ENCODE measurements around the gene PADI2.

DNA sequence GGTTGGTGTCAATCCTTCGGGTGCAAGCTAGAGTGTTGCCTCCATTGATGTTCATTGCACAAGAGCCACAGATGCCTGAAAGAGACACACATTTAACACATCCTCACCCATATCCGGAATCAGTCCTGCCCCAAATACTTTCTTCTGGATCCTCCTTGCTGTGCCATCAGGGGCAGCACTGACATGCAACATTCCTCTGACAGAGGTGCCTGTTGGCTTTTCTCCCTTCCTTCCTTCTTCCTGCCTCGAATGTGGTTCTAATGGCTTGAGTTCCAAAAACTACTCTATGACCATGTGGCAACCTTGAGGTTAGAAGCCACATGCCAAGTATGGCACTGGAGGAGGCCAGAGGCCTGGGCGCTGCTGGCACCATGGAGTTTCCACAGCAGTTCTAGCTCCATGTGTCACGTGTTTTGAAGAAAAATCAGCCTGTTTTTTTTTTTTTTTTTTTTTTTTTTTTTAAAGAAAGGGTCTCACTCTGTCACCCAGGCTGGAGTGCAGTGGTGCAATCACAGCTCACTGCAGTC lies 90.5 kb downstream of the PADI2 start:
- TF ChIP-seq, protein P1, sequence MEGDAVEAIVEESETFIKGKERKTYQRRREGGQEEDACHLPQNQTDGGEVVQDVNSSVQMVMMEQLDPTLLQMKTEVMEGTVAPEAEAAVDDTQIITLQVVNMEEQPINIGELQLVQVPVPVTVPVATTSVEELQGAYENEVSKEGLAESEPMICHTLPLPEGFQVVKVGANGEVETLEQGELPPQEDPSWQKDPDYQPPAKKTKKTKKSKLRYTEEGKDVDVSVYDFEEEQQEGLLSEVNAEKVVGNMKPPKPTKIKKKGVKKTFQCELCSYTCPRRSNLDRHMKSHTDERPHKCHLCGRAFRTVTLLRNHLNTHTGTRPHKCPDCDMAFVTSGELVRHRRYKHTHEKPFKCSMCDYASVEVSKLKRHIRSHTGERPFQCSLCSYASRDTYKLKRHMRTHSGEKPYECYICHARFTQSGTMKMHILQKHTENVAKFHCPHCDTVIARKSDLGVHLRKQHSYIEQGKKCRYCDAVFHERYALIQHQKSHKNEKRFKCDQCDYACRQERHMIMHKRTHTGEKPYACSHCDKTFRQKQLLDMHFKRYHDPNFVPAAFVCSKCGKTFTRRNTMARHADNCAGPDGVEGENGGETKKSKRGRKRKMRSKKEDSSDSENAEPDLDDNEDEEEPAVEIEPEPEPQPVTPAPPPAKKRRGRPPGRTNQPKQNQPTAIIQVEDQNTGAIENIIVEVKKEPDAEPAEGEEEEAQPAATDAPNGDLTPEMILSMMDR (conservative IDR thresholded peaks at IDR 0.05), result no peak
- TF ChIP-seq EZH2 (IDR thresholded peaks at IDR 0.05; ENCODE audit: low read depth), result no peak

Measured in PC-9 (cell line).